Testis (tissue), 3 donors: ENCODE data around the gene MSI2. TPM values are rescaled to one million over a fixed set of nuclear protein-coding genes. Genes with fewer than 3 reads are reported as not detected.

Source experiments
- DNase-seq: peaks from one replicate; pipeline ENCODE4 v3.0.0-alpha.2; 2019
- H3K27ac ChIP-seq, 2 donors: fragments of 200-600 bp; sonication (generic); one replicate each; pipeline ENCODE4 v1.5.1; 2019
- H3K27me3 ChIP-seq: fragments of 200-600 bp; sonication (generic); one replicate; pipeline ENCODE4 v1.5.1; 2019
- H3K36me3 ChIP-seq: fragments of 200-600 bp; sonication (generic); one replicate; pipeline ENCODE4 v1.5.1; 2017; ENCODE audit warnings: low read depth; ENCODE audit errors: missing control alignments
- H3K4me1 ChIP-seq: fragments of 200-600 bp; sonication (generic); one replicate; pipeline ENCODE4 v1.5.1; 2019
- H3K4me3 ChIP-seq, 2 donors: fragments of 200-600 bp; sonication (generic); one replicate each; pipeline ENCODE4 v1.5.1; 2017 to 2019
- H3K9me3 ChIP-seq: fragments of 200-600 bp; sonication (generic); one replicate; pipeline ENCODE4 v1.5.1; 2017
- CTCF ChIP-seq, 3 experiments: fragments of 450-650 bp in 2 of 3; fragments of 200-600 bp in 1 of 3; sonication (generic) in 1 of 3; IDR thresholded peaks; one replicate each; pipeline ENCODE4 v1.5.1; 2016 to 2019; ENCODE audit warnings: antibody characterized with exemption in 3 of 3, mild to moderate bottlenecking in 2 of 3, moderate library complexity in 1 of 3
- POLR2A ChIP-seq: fragments of 450-650 bp; IDR thresholded peaks from one replicate; pipeline ENCODE4 v1.6.1; 2017; ENCODE audit warnings: antibody characterized with exemption, mild to moderate bottlenecking, moderate library complexity
- WGBS, 2 donors: methylation state at CpG; one replicate each; pipeline ENCODE4 v1.1.5; 2018; 5-methylcytosine and 5-hydroxymethylcytosine counted together
- intact Hi-C: fragments of 100-400 bp; cut with DNase I; formaldehyde crosslinking; loops from one replicate; pipeline ENCODE4 v1.15.1; 2023; ENCODE audit warnings: low total_unique reads
- polyA plus RNA-seq: library from polyadenylated mRNA; stranded (reverse); fragments of 350-450 nt; fragmentation: Illumina TruSeq; extraction: RNeasy Lipid Tissue Mini Kit (QIAGEN cat#74804); gene quantifications from one replicate; pipeline ENCODE4 v1.2.3, GENCODE V29; 2014; ENCODE audit warnings: low read depth, low replicate concordance; ENCODE audit not compliant: insufficient read depth
- total RNA-seq, 2 donors: library from RNA; depleted of rRNA; stranded (reverse); fragments of >200 nt; gene quantifications; one replicate each; pipeline ENCODE4 v1.2.3, GENCODE V29; 2016

The MSI2 gene
- total and polyA plus RNA-seq, 3 donors from 2014 or later, result 46.5 to 106 (median 76.6) TPM

- H3K27ac ChIP-seq, result no peak overlapping the region
- H3K4me1 ChIP-seq, result peaks cover 42% of the 10 kb centered on the region
- H3K4me3 ChIP-seq, result no peak overlapping the region
- DNase-seq, result no peak
- no peaks in the 10 kb centered on the region for H3K9me3 ChIP-seq
- 53 to 63% methylated on average over 13 of the region's 13 CpGs for WGBS, 2 donors
- no peaks in the 10 kb centered on the region for H3K36me3 ChIP-seq
- TF ChIP-seq POLR2A, result no peak
- TF ChIP-seq CTCF (IDR thresholded peaks at IDR 0.05), result no peak
- intact Hi-C loops, result no loop called here
- H3K27me3 ChIP-seq, result no peaks in the 10 kb centered on the region
Measured at GRCh38 chr17:57485916-57486881, 229.9 kb downstream of the MSI2 start.

GRCh38 chr17:57486882-57487301 is 230.6 kb downstream of the MSI2 start:
- no peaks in the 10 kb centered on the region for H3K36me3 ChIP-seq
- intact Hi-C loops, result no loop called here
- H3K27me3 ChIP-seq, result no peaks in the 10 kb centered on the region
- H3K27ac ChIP-seq, result no peak overlapping the region
- peaks cover 41% of the 10 kb centered on the region for H3K4me1 ChIP-seq
- no peak overlapping the region for H3K4me3 ChIP-seq
- H3K9me3 ChIP-seq, result no peaks in the 10 kb centered on the region
- TF ChIP-seq CTCF (IDR thresholded peaks at IDR 0.05) (no peak), POLR2A (no peak)
- WGBS, 2 donors, result 64 to 74% methylated on average over 4 of the region's 4 CpGs
- peak; percentile 61 for DNase-seq

- intact Hi-C loops, result no loop called here
- Histone ChIP-seq H3K9me3 (no peaks in the 10 kb centered on the region), H3K27me3 (no peaks in the 10 kb centered on the region), H3K27ac (peak overlapping the region in 1 of 2 donors; percentile 11), H3K4me3 (no peak overlapping the region), H3K36me3 (no peaks in the 10 kb centered on the region), H3K4me1 (peaks cover 34% of the 10 kb centered on the region)
- DNase-seq, result no peak
- 54 to 86% methylated on average over 5 of the region's 5 CpGs for WGBS, 2 donors
- no peak for TF ChIP-seq CTCF (IDR thresholded peaks at IDR 0.05)
- TF ChIP-seq POLR2A, result no peak
Measured at GRCh38 chr17:57487573-57487972, 231.2 kb downstream of the MSI2 start.

- Histone ChIP-seq H3K27me3 (no peaks in the 10 kb centered on the region), H3K4me3 (no peak overlapping the region), H3K4me1 (peaks cover 34% of the 10 kb centered on the region), H3K36me3 (no peaks in the 10 kb centered on the region), H3K27ac (peak overlapping the region in 1 of 2 donors; percentile 20), H3K9me3 (no peaks in the 10 kb centered on the region)
- no peak for DNase-seq
- intact Hi-C loops, result no loop called here
- TF ChIP-seq CTCF (IDR thresholded peaks at IDR 0.05), result no peak
- TF ChIP-seq POLR2A, result no peak
- WGBS, 2 donors, result 78 to 81% methylated on average over 9 of the region's 9 CpGs
Measured at GRCh38 chr17:57488856-57489255, 232.5 kb downstream of the MSI2 start.
